Globus pallidus (tissue), 1 donor: ENCODE results near the gene SLC15A1.
"Not testable (repeated sequence)": the region's sequence is repeated elsewhere in the genome, so short reads cannot be mapped to it uniquely, and the experiment has no call there.

Experiments
- DNase-seq: peaks from one replicate; pipeline ENCODE4 v3.0.0-alpha.2; 2015; ENCODE audit warnings: low spot score

SLC15A1 gene

DNA sequence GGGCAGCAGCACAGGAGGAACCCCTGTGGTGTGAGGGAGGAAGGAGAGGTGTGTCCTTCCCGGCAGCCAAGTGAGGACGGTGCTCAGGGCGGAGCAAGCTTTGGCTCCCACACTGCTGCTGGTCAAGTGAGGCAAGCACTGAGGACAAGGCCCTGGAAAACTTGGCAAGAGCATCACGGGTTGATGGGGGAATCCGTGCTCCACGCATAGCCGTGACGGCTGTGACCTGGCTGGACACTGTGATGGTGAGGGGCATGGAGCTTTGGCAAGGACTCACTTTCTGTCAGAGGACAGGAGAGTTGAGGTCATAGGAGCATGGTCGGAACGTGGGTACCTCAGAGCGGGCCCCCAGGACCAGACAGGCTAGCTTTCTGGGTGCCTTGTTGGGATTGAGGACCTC, 29.0 kb upstream of the SLC15A1 start:
- DNase-seq, result no peak

DNA sequence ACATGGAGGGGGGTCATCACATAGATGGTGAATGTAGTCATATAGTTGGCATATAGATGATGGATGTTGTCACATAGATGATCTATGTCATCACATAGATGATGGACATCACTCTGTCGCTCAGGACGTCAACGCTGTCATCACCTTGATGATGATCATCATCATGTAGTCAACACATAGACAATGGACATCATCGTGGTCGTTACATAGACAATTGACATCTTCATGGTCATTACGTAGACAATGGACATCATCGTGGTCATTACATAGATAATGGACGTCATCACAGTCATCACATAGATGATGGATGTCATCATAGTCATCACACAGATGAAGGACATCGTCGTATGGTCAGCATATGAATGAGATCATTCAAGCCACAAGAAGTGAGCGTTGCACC, 28.6 kb upstream of the SLC15A1 start:
- no peak for DNase-seq

DNA sequence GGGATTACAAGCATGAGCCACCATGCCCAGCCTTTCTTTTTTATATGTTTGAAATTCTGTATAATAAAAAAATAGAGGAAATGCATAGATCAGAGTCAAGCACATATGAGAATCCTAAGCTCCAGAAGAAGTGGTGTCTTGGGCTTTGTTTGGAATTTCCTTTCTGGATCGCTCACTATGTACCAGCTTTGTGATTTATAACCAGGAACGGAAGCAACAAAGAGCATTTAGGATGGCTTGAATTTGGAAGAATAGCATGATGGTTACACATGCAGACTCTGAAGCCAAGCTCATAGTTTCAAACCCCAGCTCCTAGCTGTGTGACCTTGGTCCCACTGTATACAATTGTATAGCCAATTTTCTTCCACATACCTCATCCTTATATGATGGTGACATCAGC, 28.0 kb upstream of the SLC15A1 start:
- DNase-seq, result no peak

DNA sequence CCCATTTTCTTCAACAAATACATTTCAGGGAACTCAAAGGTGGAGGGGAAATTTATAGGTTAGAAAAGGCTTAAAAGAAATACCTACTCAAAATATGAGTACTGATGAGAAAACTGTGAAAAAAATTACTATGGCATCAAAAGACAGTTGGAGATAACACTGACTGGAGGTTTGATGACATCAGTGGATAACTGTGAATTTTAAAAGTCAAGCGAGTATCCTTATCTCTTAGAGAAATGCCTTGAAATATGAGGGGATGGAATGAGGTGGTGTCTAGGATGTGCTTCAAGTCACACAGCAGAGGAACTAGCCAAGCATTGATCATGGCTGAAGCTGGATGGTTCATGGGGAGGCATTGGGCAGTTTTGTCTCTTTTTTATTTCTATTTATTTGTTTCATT, 27.2 kb upstream of the SLC15A1 start:
- DNase-seq, result no peak

DNA sequence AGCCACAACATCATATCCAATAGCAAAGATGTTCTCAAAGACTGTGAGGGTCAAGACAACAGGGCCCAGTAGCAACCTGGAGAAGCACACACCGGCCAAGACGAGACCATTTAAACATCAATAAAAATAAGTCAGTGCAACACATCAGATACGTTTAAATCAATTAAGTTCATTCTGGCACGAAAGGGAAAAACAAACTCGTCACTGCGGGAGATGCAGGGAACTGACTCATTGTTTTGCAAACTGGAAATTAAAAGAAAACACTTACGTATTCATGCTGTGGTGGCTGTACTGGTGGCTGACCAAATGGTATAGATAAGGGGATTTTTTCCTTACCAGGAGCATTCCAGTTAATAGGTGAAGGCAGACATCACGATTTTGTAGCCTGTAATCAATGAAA, 26.3 kb upstream of the SLC15A1 start:
- no peak for DNase-seq

DNA sequence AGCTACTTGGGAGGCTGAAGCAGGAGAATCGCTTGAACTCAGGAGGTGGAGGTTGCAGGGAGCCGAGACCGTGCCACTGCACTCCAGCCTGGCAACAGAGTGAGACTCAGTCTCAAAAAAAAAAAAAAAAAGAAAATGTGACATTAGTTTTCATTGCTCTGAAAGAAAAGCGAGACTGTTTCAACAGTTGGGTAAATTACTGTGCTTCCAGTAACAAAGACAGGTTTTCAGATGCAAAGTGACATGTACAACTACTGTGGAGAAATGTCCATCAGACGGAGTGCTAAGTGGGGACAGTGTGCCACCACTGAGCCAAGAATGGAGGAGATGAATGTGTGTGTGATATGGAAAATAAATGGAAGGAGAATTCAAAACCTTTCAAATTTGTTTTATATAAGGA, 24.2 kb upstream of the SLC15A1 start:
- DNase-seq, result no peak

DNA sequence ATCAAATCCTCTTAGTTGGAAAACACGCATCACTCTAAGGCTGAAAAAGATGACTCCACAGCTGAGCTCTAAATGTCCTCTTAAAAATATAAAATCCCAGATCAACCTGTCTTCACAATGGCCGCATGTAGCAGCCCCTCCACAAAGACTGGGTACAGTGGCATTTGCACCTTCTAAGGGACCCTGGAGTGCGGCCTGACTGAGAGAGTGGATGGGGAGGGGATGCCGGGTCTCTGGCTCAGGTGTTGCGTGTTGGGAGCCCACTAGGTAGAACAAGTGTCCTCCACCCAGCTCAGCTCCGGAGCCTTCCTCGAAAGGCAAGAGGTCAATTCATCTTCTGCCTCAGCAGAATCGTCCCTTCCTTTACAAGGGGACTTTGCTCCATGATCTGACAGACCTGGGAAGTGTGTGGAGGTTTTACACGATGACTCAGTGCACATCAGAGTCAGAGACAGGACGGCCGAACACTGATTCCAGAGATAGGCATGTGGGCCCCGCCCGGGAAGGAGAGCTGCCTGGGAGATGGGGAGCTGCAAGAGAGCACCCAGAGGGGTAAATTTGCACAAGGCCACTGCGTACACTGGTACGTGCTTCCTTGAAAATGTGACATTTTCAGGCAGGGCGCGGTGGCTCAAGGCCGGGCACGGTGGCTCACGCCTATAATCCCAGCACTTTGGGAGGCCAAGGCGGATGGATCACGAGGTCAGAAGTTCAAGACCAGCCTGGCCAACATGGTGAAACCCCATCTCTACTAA, 23.5 kb upstream of the SLC15A1 start:
- no peak for DNase-seq

DNA sequence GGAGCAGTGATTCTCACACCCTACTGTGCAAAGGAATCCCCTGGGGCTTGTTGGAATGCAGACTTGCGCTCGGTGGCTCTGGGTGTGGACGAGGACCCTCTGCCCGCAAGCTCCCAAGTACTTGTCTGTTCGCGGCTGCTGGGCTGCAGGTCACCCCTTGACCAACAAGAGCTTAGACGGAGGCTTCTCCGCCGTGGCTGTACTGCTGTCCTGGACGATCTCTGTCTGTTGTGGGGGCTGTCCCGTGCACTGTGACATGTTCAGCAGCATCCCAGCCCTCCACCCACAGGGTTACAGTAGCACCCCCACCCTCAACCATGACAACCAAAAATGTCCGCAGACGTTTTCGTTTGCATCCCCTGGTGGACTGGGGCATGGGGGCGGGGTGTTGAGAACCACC, 22.9 kb upstream of the SLC15A1 start:
- DNase-seq, result no peak

DNA sequence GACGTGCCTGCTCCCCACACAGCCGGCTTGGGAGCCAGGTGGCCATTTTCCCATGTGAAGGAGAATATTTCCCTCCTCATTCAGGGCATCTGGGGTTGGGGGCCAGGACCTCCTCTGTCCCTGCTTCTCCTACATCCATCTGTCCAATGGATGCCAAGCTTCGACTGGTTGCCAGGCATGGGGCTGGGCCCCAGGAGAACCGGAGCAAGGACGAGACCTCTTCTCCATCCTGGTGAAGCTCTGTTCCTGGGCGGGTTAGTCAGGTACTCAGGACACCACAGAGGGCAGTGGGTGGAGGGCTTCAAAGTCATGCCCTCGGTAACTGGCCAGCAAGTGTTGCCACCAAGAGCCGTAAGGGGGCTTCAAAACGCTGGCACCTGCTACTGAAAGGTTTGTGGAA, 22.3 kb upstream of the SLC15A1 start:
- no peak for DNase-seq

DNA sequence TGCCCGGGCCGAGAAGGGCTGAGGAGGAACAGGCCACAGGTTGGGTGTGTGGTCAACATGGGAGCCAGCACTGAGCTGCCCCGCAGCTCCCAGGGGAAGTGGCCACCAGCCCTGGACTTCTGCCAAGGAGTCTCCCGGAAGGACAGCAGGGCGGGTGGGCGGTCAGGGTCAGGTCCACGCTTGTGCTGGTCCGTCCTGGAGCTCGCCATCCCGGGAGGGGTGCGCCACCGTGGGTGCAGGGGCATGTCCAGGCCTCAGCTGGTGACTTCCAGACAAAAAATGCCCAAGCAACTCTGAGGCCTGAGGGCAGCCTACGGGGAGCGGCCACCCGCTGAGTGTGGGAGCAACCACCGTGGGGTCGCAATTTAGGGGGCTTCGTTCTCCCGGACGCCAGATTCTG, 21.4 kb upstream of the SLC15A1 start:
- no peak for DNase-seq

DNA sequence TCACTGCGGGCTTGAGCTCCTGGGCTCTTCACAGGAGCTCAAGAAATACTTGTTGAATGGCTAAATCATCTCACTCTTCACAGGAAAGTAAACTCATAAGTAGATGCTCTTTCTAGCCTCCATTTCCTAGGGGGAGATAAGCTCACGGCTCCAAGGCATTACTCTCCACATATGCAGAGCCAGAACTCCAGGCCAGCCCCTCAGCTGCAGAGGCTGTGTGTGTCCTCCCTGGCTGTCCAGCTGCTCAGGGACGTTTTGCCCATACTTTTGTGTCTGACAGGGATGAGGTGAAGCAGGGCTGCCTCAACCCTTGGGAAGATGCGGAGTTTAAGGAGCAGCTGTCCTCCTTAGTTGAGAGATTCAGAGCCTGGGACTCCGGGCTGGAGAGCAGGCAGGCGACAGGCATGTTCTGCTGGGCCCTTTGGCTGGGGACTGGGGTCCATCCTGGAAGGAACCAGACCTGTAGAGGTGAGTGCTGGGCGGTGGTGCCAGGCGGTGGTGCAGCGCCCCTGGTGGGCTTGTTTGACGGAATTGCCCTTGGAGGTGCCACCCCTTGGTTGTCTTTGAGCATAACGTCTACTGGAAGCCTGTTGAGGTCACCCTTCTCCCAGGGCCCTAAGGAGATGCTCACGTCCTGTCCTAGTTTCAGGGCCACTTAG, 20.5 kb upstream of the SLC15A1 start:
- DNase-seq, result no peak

DNA sequence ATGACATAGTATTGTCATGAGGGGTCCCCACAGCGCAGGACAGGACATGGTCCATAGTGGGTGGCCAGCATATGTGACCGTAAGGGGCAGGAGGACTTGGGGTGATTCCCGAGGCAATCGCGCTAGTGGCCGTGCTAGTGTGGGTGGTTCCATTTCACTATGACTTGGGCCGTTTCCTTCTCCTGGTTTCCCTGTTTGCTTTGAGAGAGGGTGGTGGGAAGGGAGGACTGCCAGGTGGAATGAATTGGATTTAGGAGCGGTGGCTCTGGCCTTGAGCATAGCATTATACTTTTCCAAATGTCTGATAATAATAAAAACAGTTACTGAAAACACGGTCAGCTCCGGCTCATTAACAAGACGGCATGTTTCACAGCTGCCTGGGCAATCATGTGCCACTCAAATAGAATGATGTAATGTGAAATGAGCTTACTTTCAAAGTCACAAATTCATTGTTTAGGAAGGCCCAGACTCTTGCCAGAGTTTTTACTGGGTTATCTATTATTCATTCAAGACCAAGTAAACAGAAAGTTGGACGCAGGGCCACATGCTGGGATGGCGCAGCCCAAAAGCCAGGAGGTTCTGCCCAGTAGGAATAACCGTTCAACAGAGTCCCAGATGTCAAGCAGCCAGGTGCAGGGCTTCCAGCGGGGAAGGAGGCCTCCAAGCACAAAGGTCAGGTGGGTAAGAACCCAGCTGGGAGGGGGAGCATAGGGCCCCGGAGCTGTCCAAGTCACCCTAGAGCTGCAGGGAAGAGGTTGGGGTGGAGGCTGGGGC, 19.6 kb upstream of the SLC15A1 start:
- no peak for DNase-seq

DNA sequence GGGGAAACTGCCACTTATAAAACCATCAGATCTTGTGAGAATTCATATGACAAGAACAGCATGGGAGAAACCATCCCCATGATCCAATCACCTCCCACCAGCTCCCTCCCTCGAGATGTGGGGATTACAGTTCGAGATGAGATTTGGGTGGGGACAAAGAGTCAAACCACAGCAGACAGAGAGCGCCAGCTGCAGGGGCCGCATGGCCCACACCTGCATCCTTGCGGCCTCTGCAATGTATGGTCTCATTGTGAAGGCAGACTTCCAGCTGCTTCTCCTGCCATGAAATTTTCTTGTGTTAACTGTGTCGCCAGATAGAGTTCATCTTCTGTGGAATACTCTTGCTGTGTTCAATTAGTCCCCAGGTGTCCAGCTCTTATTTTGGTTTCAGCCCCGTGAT, 17.3 kb upstream of the SLC15A1 start:
- DNase-seq, result no peak

DNA sequence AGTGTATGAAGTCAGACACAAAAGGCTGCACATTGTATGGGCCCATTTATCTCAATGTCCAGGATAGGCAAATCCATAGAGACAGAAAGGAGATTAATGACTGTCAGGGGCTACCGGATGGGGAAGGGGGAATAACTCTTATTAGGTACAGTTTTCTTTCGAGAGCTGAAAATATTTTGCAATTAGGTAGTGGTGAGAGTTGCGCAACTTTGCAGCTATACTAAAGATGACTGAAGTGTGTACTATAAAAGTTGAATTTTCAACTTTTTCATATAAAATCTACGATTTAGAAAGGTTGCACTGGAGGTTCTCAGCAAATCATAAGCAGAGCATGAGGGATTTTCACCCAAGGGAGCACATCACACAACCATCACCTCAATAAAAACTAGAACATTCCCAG, 16.1 kb upstream of the SLC15A1 start:
- DNase-seq, result no peak

DNA sequence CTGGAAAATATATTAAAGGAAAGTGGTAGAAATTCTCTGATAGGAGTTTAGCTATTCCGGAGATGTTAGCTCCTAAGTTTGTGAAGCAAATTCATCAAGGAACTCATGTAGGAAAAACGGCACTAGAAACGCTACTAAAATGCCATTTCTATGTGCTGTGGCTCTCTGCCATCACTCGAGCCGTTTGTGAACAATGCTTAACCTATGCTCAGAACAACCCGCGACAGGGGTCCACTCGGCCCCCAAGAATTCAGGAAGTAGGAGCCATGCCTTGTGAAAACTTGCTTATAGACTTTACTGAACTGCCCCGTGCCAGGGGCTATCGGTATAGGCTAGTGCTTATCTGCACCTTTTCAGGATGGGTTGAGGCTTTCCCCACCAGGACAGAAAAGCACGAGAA, 14.2 kb upstream of the SLC15A1 start:
- DNase-seq, result no peak

DNA sequence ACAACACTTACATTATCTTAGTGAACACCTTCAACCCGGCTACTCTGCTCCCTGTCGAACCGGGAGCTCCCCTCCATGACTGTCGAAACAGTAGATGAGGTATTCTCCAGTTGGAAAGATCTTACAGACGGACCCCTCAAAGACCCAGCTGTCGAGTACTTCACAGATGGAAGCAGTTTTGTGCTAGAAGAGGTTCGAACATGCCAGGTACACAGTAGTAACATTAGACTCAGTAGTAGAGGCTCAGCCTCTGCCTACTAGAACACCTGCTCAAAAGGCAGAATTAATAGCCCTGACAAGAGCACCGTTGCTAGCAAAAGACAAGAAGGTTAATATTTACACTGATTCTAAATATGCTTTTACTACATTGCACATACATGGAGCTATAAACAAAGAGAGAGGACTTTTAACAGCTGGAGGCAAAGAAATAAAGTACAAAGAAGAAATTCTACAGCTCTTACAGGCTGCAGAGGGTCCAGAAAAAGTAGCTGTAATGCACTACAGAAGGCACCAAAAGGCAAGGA, 13.6 kb upstream of the SLC15A1 start:
- no peak for DNase-seq

DNA sequence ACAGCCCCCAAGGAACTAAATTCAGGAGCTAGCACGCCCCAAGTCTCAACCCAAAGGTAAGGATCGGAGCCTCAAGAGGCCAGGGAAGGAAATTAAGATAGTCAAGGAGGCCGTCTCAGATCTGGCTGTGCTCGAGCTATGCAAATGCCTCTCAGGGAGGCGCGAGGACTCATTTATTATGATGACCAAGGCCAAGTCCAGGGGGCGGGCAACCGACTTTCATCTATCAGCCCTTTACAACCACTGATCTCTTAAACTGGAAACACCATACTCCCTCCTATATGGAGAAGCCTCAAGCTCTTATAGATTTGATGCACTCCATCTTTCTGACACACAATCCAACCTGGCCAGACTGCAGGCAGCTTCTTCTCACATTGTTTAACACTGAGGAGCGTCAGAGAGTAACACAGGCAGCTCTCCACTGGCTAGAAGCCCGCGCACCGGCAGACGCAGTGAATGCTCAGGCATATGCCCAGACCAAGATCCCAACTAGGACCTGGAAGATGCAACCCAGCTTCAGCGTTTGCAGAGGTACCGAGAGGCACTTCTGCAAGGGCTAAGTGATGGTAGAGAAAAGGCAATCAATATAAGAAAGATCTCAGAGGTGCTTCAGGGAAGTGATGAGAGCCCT, 9.6 kb upstream of the SLC15A1 start:
- no peak for DNase-seq

DNA sequence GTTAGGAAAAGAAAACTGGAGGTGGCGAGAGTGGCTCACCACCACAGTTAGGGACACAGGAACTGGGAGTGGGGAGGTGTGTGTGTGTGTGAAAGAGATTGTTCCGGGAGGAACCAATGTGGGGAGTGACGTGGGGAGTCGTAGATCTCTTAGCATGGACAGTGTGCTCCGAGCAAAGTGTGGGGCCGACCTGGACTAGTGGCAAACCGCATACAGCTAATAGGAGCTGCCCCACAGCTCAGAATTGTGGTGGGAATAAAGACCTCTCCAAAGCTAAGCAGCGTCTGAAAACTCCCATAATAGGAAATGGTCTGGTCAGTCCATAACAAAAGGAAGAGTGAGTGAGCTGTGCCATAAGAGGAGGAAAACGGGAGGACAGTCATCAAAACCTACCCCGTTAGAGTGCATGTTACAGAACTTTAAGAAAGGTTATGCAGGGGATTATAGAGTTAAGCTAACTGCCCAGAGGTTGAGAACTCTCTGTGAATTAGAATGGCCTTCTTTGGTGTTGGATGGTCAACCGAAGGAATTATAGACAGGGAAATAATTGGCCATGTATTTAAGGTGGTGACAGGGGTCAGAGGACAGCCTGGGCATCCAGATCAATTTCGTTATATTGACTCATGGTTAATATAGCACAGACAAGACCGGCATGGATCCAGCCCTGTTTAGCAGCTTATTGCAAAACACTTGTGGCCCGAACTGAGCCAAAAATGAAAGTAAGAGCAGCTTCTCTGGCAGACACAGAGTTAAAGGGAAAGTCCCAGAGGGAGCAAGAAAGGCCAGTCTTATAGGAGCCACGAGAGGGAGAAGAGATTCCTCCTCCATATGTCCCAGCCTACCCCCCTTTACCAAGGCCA, 8.9 kb upstream of the SLC15A1 start:
- DNase-seq, result no peak

DNA sequence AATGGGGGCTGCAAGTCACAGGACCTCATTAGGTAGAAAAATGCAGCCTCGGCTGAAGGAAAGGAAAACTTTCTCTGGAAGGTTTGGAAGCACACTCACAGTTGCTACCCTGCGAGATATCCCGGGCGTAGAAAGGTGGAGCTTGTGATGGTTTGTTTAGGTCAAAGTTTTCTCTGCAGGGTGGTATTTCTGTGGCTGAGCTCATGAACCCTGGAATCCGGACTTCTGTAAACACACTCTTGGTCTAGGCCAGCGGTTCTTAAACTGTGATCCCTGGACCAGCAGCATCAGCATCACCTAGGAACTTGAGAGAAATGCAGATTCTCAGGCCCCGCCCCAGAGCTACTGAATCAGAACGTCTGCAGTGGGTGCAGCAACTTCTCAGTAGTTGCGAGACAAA, 3.3 kb upstream of the SLC15A1 start:
- no peak for DNase-seq

DNA sequence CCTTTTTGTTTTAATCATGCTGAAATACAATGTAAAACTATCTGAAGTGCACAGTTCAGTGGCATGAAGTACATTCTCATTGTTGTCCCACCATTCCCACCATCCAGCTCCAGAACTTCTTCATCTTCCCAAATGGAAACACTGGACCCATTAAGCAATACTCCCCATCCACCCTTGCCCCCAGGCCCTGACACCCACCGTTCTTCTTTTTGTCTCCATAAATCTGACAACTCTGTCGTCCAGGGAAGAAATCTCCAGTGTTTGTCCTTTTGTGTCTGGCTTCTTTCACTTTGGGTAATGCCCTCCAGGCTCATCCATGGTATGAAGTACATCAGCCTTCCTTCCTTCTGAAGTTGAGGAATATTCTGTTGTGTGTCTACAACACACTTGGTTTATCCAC, 2.6 kb upstream of the SLC15A1 start:
- no peak for DNase-seq

DNA sequence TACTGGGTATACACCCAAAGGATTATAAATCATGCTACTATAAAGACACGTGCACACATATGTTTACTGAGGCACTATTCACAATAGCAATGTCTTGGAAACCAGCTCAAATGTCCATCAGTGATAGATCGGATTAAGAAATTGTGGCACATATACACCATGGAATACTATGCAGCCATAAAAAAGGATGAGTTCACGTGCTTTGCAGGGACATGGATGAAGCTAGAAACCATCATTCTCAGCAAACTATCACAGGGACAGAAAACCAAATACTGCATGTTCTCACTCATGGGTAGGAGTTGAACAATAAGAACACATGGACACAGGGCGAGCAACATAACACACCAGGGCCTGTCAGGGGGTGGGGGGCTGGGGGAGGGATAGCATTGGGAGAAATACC, 2.0 kb upstream of the SLC15A1 start:
- not testable (repeated sequence) for DNase-seq
